NCI-H1048 (cell line): ENCODE data around the gene HIP1R.

Experiments
- DNase-seq: peaks from one replicate; lab custom pipeline; 2025; lab: John Stamatoyannopoulos, UW

The HIP1R gene

GRCh38 chr12:122834104-122834920 lies 945 bp upstream of the HIP1R start:
- DNase-seq, result peak; percentile 47

- DNase-seq, result no peak
Observed at GRCh38 chr12:122835750-122836026, 431 bp downstream of the HIP1R start.

- DNase-seq, result no peak
Observed at GRCh38 chr12:122836027-122836921, 1.0 kb downstream of the HIP1R start.

- DNase-seq, result no peak
Observed at GRCh38 chr12:122837306-122838265, 2.3 kb downstream of the HIP1R start.

- DNase-seq, result no peak
Observed at GRCh38 chr12:122838841-122839240, 3.6 kb downstream of the HIP1R start.

- DNase-seq, result no peak
Observed at GRCh38 chr12:122839907-122840554, 4.8 kb downstream of the HIP1R start.

- DNase-seq, result no peak
Observed at GRCh38 chr12:122840580-122841513, 5.6 kb downstream of the HIP1R start.

GRCh38 chr12:122841544-122842321 lies 6.5 kb downstream of the HIP1R start:
- no peak for DNase-seq

GRCh38 chr12:122842505-122843405 lies 7.5 kb downstream of the HIP1R start:
- DNase-seq, result no peak

- DNase-seq, result no peak
Observed at GRCh38 chr12:122843455-122843854, 8.2 kb downstream of the HIP1R start.

- no peak for DNase-seq
Observed at GRCh38 chr12:122844366-122844971, 9.2 kb downstream of the HIP1R start.

- DNase-seq, result no peak
Observed at GRCh38 chr12:122845041-122845864, 10.0 kb downstream of the HIP1R start.

- no peak for DNase-seq
Observed at GRCh38 chr12:122845865-122846621, 10.8 kb downstream of the HIP1R start.

- DNase-seq, result no peak
Observed at GRCh38 chr12:122846622-122847515, 11.6 kb downstream of the HIP1R start.

- DNase-seq, result no peak
Observed at GRCh38 chr12:122847516-122847836, 12.2 kb downstream of the HIP1R start.
